ENCODE data around the gene NEK9. TPM values are rescaled to one million over a fixed set of nuclear protein-coding genes. Genes with fewer than 3 reads are reported as not detected.

NEK9 gene
- total RNA-seq, 1 donor from 2014 or later = 89.2 TPM

DNA sequence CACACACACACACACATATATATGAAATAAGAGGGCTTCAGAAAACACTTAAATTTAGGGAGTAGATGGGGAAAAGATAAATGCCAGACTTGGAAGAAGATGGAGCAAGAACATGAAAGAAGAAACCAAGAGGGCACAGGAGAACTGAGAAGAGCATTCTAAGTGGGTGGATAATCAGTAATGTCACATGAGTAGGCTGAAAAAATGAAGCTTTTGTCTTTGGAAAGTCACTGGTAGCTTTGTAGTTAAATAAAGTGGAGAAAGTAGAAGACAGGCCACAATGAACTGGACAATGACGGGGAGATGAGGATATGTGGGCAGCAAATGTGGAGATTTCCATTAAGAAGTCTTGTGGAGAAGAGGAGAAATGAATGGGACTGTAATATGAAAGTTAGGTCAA, 59.6 kb downstream of the NEK9 start:
- no peak for DNase-seq (ENCODE audit: low spot score)

DNA sequence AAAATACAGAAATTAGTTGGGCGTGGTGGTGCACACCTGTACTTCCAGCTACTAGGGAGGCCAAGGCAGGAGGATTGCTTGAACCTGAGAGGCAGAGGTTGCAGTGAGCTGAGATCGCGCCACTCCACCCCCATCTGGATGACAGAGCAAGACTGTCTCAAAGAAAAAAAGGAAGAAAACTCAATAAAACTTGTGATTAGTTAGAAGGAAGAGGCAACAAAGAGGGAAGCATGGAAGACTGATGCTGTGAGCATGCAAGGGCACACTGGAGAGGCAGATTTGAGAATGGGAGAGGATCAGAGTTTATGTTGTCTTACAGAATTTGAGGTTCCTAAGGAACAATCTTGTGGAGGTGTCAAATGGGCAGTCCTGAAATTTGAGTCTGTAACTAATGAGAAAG, 60.2 kb downstream of the NEK9 start:
- no peak for DNase-seq (ENCODE audit: low spot score)

DNA sequence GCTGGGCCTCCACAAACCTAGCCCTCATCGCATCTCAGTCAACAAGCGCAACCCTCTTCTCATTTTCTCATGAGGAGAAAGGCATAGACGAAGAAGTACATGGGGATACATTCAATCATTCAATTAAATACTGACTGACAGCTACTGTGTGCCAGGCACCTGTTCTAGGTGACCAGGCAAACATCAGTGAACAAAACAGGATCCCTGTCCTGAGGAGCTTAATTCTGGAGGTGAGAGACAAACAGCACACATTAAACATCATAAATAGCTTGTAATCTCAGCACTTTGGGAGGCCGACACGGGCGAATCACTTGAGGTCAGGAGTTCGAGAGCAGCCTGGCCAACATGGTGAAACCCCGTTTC, 62.7 kb downstream of the NEK9 start:
- DNase-seq (ENCODE audit: low spot score) = no peak

DNA sequence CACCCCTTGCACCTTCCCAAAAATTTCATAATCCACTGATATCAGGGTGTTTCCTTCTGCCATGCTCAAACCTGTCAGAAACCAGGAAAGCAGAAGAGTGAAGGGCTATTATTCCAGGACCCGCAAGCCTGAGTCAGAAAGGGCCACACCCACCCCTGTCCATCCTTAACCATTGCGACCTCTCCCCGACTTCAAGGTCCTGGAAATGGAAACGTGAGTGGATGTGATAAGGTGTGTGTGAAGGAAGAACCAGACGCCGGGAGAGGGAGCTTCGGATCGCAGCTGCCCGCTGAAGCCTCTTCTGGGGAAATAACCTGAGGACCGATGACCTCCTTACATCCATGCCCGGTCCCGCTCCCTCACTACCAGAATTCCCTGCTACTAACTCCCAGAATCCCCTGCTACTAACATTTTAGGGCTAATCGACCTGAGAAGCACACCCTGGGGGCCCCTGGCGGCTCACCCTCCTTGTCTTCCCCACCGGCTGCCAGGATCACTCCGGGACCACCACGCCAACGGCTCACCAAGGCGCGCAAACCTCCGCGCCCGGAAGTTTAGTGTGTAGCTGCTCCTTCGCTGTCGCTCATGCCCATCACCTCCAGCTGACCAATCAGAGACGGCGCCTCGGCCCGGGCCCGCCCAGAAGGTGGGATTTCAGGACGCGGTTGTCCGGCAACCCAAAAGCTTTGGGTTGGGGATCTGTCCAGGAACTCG, 63.2 kb downstream of the NEK9 start, which contains the start of gene ACYP1:
Gene ACYP1 (minus strand): TSS at position 534 of the 714 bp plus-strand sequence. CDS start 471 bp downstream, at position 63.
- DNase-seq (ENCODE audit: low spot score) = peak; percentile 96

DNA sequence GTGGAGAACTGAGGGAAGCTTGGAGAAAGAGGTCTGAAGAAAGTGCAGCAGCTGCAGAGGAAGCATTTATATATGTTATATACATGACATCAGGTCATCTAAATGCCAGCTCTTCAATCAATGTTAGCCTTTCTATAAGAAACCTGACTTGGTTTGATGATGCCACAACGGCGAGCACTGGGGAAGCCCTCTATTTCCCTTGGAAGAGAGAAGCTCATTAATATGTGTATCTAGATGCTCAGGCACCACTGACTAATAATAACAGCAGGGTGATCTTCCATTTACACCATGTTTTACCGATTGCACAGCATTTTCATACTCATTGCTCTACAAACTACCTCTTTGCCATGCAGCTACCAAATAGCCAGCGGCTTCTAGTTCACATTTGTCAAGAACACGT, 63.8 kb downstream of the NEK9 start:
- DNase-seq (ENCODE audit: low spot score) = no peak

DNA sequence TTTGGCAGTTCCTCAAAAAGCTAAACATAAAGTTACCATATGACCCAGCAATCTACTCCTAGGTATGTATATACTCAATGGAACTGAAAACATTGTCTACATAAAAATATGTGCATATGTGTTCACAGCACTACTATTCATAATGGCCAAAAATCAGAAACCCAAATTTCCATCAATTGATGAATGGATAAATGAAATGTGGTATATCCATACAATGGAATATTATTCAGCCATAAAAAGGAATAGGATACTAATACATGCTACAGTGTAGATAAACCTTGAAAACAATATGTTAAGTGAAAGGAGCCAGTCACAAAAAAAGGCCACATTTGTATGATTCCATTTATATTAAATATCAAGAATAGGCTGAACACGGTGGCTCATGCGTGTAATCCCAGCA, 66.4 kb downstream of the NEK9 start:
- no peak for DNase-seq (ENCODE audit: low spot score)

DNA sequence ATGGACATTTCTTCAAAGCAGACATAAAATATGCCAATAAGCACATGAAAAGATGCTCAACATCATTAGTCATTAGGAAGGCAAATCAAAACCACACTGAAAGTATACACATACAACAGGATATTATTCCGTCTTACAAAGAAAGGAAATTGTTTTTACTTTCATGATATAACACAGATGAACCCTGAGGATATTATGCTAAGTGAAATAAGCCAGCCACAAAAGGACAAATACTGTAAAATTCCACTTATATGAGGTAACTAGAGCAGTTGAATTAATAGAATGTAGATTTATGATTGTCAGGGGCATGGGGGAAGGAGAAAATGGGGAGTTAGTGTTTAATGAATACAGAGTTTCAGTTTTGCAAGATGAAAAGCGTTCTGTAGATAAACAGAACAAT, 67.2 kb downstream of the NEK9 start:
- no peak for DNase-seq (ENCODE audit: low spot score)

DNA sequence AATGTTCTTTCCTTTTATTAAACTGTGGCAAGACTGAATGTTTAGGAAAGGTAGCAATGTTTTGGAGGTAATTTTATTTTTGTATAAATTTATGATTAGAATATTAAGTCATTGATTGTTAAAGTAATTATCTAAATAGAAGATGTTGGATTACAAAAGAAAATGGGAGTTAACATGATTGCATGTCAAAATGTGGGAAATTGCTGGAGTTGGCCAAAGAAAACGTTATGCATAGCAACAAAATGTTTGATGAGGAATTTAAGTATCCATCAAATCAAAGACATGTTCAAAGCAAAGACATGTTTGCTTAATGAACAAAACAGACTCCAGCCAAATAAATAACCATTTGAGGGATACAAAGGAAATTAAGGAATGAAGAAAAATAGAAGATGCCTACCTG, 72.4 kb downstream of the NEK9 start:
- no peak for DNase-seq (ENCODE audit: low spot score)

DNA sequence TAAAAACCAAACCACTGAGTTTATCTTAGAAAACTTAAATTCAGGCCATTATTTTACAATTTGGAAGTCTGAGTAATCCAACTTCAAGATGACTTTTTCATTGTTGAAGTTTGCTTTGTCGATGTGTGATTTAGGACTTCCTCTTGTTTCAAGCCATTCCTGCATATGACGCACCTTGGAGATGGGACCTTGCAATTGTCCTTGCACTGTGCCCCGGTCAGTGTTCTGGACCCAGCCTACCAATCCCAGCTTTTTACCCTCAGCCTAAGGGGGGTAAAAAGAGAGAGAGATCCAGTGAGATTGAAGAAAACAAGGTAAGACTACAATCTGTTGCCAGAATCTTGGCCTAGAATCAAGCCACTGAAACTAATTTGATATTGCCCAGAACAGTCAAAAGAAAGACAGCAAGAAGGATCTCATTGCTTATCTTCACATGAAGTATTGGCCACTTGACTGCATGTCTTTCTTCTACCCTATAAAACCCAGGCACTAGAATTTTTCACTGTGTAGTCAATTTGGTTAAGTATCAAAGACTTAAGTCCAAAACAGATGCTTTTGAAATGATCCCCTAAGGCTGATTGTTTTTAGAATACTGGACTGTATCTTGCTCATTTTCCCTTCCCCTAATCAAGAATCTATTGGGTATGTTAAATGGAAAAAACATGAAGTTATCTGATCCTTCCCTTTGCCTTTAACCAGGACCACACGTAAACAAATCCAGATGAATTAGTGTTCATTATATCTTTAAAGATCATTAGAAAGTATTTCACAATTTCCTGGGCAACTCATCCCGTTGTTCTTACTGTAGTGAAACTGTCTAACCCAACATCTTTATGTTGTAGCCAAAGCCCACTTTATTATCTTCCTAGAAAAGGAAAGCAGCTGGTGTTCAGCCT, 73.2 kb downstream of the NEK9 start:
- no peak for DNase-seq (ENCODE audit: low spot score)

DNA sequence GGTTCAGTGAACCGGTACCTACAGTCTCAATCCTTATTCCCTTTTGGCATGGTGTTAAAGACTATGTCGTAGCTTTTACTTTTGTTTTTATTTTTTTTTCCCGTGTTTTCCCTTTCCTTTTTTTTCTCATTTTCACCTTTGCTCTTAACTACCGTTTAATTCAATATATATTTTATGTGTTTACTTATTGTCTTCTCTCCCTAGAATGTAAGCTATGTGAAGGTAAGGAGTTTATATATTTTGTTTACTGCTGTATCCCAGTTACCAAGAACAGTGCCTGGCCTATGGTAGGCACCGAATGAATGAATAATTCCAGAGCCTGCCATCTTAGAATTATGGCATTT, 75.3 kb downstream of the NEK9 start:
- no peak for DNase-seq (ENCODE audit: low spot score)

DNA sequence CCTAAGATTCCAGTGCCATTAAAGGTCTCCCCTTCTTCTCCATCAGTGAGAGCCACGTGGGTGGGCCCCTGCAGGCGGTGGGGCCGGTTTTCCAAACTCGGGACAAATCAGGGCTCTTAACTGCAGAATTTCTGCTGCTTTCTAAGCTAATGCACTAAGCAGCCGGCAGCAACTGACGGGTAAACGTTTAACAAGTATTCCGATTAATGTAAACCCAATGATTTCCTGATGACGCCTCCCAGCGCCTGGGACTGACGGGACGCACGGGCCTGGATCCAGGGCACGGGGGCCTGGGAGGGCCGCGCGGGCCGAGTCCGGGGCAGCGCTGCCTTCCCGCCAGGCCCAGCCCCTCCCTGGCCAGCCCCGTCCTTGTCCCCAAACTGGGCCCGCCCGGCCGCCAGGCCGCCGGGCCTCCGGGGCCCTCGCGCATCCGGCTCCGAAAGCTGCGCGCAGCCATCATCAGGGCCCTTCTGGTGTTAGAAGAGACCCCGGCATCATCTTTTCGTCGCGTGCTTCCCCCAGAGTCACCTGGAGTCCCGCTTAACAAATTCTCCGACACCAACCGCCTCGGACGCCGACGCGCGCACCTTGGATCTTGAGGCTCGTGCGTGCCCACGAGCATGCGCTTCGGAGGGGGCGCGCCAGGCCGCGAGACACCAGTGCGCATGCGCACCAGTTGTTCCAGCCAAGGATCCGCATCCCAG, 75.8 kb downstream of the NEK9 start, which contains the start of gene MLH3:
Gene MLH3 (minus strand): TSS at position 616 of the 704 bp plus-strand sequence. CDS start 1,812 bp downstream, outside the sequence.
- peak; percentile 88 for DNase-seq (ENCODE audit: low spot score)

DNA sequence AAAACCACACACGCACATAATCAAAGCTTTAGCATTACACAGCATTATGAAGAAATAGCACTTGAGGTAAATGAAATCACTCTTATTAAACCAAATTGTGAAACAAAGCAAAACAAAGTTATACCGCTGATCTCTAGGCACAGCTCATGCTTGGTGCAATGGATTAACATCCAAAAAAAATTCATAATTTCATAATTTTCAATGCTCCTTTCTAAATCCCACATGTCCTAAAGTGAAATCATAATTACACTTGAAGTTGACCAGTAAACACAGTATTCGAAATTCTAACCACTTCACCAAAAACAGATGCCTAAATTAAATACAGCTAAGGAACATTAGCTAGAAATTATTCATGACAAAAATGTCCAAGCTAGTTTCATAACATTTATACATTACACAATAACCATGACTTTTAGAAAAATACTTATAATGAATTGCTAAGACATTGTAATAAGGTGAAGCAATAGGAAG, 77.1 kb downstream of the NEK9 start:
- DNase-seq (ENCODE audit: low spot score) = no peak

DNA sequence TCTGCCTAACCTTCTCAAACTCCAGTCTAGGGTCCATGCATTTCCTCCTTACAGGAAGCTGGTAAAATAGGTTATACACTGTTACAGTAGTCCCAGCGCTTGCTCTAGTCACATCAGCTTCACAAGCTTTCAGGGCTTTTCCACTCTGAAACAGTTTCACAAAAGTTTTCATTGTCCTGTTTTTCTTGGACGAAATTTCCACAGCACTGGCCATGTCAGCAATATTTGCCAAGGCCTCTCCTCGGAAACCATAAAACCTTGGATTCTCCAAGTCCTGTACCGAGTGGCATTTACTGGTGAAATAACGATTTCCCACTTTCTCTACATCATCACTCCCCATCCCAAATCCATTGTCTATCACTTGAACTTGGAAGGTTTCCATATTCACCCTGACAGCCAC, 77.7 kb downstream of the NEK9 start:
- DNase-seq (ENCODE audit: low spot score) = no peak

DNA sequence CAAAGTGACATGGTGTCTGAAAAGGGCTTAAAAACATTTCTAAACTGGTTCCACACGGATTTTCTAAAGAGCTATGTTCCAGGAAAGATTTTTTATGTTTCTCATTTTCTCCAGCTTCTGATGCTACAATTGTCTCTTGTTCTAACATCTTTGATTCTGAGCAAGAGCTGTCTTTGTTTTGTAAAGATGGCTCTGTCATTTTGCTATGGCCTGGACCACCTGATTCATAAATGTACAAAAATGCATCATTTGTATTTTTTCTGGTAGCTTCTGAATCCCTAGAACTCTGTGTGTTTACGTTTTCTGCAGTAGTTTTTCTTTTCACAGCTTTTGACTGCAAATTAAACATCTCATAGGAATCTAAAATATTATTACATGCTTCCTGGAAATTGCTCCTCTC, 78.7 kb downstream of the NEK9 start:
- no peak for DNase-seq (ENCODE audit: low spot score)

DNA sequence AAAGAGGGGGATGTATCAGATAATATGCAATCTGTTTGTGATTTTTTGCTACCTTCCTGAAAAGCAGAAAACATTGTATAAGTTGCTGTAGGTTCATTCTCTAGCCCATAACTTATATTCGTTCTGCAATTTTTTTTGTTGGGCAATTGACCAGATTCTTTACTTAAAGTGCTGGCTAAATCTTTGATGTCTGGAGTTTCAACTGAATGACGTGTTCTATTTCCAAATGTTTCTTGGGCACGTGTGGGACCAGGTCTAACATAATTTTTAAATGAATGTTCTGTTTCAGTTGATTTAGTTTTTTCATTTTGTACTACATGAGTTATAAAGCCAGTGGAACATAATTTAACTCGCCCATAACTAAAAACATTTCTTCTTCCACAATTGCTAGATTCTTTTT, 79.3 kb downstream of the NEK9 start:
- DNase-seq (ENCODE audit: low spot score) = no peak

DNA sequence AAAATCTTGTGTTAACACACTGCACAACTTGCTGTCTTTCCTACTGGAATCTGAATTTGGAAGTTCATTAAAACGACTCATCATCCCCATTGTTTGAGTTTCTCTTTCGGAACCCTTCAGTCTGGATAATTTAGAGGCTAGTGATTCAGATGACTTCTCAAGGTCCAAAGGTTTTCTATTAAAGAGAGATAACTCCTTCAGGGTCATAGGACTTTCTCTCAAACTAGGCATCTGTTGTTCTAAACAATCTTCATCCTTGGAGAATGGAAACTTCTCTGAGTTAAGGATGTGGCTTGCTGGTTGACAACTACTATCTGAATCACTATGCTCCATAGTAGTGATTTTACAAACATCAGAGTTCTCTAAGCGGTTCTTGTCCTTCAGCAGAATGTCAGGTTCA, 79.9 kb downstream of the NEK9 start:
- no peak for DNase-seq (ENCODE audit: low spot score)

DNA sequence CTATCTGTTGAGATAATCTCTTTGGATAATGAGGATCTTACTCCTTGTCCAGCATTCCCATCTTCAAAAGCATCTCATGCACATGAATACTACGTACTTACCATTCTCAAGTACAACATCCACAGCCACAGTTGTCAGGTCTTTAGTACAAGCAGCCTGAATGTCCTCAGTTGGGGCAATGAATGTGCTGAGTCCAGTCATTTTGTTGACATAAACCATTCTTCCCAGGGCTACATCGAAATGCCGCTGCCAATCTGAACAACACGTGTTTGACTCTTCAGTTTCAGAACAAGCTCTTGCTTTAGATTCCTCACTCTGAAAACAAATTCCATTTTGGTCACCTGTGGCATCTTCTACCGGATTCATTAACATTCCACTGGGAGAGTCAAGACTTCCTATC, 80.6 kb downstream of the NEK9 start:
- DNase-seq (ENCODE audit: low spot score) = no peak

DNA sequence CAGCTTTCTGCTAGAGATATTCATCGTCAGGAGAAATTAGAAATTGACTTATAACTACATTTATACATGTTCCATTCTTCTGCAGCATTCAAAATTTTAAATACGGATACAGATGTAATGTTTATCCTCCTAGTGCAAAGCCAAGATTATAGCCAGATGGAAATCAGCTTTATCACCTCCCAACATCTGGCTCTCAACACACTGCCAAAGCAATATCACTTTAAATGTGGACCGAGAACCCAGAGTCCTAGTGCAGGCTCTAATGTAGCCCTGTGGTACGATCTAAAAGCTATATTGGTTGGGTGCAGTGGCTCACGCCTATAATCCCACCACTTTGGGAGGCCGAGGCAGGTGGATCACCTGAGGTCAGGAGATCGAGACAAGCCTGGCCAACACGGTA, 82.1 kb downstream of the NEK9 start:
- DNase-seq (ENCODE audit: low spot score) = no peak

DNA sequence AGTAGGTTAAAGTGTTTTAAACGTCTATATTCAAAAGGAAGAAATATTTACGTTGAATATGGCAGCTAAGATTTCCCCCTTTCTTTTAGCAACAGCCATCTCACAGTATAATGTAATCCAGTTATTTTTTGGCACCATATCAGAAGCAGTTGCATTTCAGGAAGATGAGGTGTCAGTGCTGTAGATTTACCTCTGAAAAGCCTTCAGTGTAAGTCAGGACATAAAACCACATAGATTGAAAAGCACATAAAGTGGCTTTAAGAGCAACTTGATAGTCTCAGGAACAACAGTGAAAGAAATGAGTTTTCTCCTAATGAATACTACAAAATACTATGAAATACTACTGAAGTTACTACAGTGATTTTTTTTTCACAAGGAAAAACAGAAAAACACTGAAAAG, 82.5 kb downstream of the NEK9 start:
- no peak for DNase-seq (ENCODE audit: low spot score)

DNA sequence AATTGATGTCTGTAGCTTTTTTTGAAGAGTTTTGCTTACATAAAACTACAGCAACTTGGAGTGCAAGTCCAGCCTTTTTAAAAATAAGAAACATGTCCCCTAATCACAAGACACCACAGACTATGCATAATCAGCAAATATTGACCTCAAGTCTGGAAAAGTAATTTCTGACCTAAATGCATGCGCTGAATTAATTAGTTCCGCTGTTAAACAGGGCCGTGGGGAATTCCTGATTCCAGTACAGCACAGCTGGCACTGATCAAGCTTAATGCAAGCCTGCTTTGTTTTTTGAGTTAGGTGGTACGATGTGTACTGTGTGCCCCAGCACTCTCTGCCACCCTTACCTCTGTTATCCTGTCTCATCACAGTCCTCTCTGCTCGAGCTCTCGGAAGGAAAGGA, 84.8 kb downstream of the NEK9 start:
- DNase-seq (ENCODE audit: low spot score) = no peak

DNA sequence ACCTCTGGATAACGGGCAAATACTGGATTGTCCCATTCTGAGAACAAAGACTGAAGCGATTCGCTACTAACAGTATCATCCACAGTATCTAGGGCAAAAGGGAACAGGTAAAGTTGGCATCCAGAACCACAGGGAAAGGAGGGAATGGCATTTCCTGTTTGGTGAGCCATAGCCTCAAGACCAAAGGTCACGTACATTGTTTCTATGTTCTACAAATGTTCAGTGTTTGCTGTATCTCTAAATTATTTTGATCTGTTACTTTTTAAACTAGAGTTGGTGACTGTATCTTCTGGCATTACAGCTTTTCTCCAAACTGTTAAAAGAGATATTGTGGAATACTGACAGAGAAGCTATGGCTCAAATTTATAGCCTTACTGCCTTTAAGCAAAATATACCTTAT, 85.2 kb downstream of the NEK9 start:
- no peak for DNase-seq (ENCODE audit: low spot score)

DNA sequence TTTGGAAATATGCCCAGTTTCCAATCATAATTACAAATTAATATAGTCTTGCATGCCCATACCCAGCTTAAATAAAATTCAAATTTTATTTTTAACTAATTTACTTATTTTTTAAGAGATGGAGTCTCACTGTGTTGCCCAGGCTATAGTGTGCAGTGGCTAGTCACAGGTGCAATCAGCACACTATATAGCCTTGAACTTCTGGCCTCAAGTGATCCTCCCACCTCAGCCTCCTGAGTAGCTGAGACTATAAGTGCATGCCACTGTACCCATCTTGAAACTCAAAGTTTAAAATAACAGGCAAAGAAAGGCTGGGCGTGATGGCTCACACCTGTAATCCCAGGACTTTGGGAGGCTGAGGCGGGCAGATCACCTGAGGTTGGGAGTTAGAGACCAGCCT, 85.9 kb downstream of the NEK9 start:
- DNase-seq (ENCODE audit: low spot score) = no peak

DNA sequence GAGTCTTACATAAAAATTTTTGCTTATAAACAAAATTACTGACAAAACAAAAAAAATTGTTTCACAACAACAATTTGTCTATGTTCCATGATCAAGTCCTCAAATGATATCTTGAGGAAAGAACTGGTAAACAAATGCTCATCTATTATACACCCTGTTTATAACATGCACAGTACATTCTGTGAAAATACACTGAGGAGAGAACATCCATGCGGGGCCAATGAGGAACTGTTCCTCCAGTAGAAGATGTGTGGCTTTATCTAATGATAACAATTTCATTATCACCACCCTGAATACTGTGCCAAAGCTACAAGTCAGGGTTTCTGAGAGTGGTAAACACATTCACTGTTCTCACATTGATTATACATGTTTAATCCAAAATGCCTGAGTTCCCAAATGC, 86.3 kb downstream of the NEK9 start:
- DNase-seq (ENCODE audit: low spot score) = no peak
